Bone marrow (tissue), 2 donors: Measurements from ENCODE around the gene CFAP74.

Experiments
- DNase-seq, 2 donors: peaks; one replicate each; lab custom pipeline; 2025; lab: John Stamatoyannopoulos, UW

The CFAP74 gene, protein sequence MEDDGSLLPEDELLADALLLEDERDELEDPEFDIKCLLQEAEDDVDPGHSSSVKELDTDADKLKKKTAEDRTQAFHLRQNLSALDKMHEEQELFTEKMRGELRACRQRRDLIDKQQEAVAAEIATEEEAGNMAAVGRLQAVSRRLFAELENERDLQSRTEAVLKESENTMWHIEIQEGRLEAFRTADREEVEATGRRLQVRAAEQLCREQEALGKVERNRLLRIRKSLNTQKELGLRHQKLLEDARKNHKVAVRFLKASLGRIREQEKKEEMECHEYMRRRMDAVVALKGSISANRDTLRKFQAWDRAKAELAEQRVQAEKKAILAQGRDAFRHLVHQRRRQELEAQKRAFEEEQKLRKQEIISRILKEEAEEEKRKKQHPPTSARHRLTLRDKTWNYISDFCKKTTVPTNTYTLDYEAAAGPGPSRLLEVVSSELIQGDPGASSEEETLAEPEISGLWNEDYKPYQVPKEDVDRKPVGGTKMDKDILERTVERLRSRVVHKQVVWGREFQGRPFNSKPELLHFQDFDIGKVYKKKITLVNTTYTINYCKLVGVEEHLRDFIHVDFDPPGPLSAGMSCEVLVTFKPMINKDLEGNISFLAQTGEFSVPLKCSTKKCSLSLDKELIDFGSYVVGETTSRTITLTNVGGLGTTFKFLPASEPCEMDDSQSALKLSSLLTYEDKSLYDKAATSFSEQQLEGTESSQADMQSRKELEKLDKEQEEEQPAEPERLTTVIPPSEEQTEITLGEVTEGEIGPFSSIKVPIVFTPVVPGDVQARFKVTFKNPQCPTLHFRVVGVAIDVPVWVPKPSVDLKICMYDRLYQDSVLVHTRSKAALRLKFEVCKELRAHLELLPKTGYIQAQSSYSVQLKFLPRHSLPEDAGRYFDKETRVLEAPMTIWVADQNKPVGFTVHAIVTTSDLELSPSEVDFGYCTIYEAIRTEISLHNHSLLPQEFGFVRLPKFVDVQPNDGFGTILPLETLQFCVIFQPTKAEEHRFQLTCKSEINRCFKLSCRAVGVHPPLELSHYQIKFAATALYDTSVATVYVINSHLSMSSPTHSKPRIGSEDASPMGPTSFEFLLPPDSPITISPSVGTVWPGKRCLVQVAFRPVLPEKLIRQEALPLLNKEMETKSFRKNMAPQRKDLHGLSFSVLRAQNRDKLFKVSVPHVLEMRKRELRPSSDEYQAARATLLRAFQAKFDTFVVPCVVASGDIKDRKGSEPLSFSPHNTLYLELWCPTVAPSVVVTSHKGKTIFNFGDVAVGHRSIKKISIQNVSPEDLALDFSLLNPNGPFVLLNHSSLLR (N-terminal part only)

DNA sequence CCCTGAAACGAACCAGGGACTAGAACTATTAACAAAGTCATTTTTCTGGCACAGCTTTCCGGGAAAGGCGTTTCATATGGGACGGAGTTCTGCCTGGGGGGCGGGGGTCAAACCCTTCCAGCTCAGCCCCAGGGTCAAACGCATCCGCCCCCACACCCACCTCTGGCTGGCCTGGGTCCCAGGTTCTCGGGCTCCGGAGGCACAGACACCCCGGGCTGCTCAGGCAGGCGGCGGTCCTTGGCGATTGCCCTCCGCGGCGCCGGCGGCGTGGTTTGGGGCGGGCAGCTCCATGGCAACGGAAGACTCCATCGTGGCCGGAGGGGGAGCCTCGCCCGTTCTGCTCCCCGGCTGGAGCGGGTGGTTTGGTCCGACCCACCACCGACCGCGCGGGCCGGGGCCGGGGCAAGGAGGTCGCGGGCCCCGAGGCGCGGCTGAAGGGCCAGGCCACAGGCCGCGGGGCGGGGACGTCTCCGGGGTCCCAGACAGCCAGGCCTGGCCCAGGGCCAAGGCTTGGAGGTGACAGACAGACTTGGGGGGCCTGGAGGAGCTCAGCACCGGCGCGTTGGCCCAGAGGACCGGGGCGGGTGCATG, at the start of gene CFAP74:
Gene CFAP74 (minus strand): TSS at position 246 of the 591 bp plus-strand sequence. CDS start 12,830 bp downstream, outside the sequence.
- DNase-seq = no peak

DNA sequence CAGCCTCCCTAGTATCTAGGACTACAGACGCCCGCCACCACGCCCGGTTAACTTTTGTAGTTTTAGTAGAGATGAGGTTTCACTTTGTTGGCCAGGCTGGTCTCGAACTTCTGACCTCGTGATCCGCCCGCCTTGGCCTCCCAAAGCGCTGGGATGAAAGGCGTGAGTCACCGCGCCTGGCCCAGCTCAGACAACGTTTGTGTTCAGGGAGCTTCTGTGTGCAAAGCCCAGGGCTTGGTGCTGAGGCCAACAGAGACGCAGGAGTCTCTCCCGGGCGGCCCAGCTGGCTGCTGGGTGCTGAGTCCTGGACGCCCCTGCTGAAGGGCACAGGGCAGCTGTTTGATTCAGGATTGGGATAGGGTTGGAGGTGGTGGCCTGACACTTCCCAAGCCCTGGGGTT, 49.6 kb upstream of the CFAP74 start:
- no peak for DNase-seq

DNA sequence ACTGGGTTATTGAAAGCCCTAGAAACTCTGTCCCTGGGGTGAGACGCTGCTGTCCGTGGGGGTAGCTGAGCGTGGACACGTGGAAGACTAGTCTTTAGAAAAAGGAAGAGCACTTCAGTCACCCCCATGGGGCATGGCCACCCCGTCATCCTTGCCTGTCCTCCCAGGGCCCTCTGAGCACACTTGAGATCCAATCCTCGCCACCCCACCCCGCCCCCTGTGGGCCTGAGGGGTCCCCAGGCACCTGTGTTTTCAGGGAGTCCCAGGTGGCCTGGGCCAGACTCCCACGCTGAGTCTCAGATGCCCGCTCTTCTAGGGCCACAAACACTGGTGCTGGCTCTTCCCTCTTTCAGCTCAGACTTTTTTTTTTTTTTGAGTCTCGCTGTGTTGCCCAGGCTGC, 49.2 kb upstream of the CFAP74 start:
- DNase-seq = no peak

DNA sequence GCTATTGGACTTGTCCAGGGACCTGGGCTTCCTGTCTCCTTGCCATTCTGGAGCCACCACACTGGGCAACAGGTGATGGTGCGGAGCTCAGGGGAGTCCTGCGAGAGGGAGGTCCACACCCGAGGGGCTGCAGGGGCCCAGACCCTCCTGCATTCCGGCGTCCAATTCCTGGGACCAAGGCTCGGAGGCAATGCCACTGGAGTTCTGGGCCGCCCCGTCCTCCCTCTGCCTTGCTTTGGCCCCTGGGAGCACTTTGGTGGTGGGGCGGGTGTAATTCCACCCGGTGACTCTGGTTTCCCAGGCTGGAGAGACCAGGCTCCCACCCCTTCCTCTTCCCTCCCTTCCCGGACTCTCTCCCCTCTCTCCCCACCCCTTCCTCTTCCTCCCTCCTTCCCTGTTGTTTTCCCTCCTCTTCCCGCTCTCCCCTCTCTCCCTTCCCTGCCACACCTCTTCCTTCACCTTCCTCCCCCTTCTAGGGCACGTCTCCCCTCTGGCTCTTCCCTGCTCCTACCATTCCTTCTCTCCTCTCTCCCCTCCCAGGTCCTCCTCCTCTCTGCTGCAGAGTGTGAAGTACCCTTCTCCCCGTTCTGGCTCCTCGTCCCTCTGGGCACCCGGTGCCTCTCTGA, 48.6 kb upstream of the CFAP74 start:
- DNase-seq = no peak

DNA sequence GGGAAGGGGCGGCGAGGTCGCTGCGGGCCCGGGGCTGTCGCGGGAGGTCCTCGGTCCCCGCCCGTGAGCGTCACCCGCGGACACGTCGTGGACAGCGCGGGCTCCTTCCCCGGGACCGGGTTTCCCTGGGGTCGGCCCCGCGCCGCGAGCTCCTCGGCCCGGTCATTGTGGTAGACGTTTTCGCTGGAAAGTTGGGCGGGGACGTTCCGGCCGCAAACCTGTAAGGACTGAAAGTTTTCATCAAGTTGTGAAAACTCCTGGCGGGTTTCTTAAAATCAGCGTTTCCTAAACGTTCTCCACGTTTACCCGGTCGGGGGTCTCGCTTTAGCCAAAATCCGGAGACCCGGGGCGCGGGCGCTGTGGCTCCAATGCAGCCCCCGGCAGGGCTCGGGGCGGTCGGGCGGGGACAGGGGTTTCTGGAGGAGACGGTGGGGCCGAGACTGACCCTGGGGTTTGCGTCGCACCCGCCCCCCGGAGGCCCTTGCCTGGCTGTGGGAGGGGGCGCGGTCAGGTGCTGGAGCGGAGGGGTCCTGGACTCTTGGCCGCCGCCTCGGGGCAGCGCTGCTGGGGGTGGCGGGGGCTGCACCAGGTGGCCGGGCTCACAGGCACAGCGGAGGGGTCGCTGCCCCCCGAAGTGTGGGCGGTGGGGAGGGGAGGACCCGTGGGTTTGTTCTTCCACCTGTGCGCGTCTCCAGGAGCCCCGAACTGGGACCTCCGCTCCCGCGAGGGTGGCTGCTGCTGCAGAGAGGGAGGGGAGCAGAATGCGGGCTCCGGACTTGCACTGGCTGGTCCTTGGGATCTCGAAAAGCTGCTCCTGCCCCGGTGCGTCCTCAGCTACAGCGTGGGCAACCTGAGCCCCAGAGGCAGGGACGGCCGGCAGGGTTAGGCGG, 47.5 kb upstream of the CFAP74 start:
- DNase-seq = no peak

DNA sequence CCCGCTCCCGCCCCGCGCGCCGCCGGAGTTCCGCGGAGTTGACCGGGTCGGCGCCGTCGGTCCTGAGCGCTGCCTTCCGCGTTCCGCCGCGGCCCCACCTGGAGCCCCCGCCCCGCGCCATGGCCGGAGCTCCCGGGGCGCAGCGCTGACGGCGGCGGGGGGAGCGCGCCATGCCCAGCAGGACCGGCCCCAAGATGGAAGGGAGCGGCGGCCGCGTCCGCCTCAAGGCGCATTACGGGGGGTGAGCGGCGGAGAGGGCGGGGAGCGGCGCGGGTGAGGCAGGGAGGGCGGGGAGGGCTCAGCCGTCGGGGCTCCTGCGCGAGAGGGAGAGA, 46.8 kb upstream of the CFAP74 start:
- DNase-seq = no peak

DNA sequence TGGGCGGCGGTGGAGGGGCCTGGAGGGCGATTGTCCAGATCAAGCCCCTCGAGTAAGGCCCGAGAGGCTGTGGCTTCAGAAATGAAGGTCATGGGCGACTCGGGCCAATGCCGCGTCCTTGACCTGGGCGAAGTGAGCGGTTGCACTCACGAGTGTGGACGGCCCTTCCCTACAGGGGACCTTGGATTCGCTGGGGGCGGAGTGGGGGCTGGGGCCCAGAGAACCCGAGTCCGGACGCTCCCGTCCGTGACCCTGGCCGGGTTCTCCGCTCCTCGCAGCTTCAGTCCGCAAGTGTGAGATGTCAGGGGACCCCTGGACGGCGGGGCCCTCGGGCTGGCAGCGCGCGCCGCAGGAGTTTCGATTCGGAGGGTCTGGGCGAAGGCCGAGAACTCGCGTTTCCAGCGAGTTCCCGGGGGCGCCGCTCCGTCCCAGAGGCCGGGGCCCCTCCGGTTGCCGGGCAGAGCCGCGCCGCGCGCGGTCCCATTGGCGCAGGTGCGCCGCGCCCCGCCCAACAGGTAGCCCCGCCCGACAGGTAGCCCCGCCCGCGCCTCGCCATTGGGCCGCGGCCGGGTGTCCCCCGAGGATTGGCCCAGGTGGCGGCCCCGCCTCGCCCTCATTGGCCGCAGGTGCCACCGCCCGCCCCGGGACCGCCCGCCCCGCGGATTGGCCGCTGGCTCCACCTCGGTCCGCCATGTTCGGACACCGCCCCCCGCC, 46.3 kb upstream of the CFAP74 start, which contains the start of gene PRKCZ:
Gene PRKCZ (plus strand): TSS at position 694 of the 714 bp plus-strand sequence. CDS start 220 bp downstream, outside the sequence.
- no peak for DNase-seq

DNA sequence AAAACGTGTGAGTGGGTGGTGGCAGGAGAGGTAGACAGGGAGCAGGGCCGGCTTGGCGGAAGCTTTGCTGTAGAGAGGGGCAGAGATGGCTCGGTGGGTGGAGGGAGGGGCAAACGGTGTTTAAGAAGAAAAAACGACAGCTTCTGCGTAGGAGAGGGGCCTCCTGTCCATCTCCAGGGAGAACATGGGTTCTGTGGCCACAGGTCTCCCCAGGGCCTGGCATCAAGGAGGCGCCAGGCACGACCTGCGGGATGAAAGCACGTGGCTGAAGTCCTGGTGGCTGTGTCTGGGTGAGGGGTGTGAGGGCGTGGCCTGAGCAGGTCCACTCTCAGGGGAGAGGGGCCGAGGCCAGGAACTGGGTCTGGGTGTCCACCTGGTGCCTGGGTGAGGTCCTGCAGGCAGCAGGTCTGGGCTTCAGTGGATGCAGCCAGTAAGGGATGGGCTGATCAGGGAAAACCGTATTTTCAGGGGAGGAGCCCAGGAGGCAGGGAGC, 45.7 kb upstream of the CFAP74 start:
- no peak for DNase-seq

DNA sequence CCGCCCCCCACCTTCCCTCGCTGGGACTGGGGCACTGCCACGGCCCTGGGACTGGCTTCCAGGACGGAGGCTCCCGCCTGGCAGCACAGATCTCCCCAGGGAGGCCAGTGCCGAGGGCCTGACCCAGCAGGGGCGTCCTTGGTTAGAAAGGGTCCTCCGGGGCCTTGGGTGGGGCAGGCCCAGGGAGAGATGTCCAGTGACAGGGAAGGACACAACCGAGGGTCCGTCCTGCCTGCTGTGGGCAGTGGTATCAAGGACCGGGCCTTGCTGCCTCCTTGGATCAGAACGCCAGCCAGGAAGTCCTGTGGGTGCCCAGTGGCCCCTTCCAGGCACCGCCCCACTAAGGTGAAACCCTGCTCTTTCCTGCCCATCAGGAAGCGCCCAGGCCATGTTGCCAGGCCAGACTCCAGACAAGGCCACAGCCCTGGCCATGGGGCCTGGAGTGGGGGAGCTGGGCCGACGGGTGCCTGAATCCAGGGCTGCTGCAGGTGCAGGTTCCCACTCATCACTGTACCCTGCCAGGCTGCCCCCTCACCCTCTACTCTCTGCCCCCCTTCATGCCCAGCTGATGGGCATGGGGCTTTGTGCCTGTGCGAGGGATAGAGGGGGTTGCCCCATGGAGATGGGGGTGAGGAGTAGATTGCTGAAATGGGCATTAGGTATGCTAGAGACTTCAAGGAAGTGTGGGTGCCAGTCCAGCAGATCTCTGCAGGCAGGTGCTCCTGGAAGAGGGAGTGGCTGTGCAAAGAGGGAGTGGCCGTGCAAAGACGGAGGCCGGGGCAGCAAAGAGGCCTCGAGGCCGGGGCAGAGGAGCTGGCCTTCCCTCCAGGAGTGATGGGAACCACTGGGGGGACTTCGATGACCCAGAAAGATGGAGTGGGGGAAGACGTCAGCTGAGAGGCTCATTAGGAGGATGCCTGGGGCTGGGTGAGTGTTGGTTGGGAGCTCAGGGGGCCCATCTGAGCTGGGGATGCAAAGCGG, 44.5 kb upstream of the CFAP74 start:
- DNase-seq = no peak

DNA sequence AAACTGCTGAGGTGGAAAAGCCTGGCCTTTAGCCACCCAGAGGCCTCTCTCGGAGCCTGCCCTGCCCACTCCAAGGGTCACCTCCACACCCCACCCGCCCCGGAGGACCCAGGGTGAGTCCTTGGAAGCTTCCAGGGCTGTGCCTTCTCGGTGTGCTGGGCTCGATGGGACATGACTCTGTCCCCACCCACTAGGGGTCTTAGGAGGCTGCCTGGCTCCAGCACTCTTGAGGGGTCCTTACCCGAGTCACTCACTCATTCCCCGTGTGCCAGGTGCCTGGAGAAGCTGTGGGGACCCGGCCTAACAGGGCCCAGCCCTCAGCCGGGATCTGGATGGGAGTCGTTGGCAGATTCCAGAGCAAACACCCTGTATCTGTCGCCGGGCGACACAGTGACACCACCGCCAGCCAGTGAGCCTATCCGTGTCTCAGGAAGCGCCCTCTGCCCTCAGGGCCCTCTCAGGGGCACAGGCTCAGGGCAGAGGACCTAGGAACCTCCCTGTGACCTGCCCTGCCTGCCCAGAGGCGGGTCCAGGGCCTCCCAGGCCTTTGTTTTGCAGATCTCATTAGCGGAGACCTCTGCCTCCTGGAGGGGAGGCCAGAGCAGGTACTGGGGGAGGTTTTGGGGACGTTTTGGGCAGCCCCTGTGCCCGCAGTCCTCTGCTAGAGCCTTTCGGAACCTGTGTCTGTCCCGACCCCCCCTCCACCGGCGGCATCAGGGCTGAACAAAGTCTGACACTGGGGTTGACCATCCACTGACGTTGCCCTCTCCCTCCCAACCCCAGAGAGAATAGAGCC, 43.6 kb upstream of the CFAP74 start:
- no peak for DNase-seq

DNA sequence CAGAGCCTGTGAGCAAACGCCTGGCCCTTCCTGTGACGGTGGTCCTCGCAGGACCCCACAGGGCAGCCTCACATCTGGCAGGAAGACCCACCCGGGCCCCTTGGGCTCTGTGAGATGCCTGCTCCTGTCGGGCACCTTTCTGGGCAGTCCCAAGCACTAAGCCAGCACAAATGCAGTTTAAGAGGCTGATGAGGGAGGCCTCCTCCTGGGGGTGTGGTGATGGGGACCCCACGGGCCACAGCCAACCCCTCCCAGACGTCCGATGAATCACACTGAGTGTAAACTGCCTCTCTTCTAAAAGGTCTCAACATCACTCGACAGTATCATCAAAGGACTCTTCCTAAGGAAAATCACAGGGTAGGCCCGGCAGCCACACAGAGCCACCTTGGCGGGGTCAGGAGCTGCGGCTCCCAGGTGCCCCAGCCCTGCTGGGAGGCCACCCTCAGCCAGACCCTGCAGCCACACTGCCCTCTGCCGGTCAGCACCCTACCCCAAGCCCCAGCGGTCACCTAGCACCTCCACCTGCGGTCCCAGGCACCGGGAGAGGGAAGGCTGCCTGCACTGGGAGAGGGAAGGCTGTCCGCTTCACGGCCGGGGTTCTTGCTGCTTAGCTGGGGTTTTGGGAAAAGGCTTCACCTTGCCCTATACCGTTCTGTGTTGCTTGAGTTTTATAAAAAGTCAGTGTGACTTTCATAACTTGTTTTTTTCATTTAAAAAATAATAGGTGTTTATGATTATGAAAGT, 42.8 kb upstream of the CFAP74 start:
- peak in 1 of 2 donors; percentile 10 for DNase-seq

DNA sequence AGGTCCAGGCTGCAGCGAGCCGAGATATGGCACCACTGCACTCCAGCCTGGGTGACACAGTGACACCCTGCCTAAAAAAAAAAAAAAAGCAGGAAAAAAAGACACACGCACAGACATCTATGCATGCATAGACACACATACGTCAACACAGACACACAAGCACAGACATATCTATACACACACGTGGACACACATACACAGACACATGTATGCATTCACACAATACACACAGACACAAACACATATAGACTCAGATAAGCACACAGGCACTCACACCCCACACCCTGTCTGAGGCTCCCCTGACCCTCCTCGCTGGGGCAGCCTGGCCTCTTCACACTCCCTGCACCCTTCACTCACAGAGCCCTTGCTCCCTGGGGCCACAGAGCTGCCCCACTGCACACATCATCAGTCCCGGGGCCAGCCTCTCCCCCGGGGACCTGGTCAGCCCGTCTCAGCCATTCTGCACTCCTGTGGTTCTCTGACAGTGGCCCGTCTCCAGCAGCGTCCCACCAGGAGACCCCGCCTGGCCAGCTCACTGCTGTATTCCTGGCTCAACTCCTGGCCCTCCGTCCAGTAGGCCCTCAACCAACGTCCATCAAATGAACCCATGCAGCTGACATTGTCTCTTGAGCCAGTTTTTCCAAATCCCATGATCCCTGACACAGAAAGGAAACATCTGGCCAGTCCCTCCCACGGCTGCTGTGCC, 42.0 kb upstream of the CFAP74 start:
- no peak for DNase-seq

DNA sequence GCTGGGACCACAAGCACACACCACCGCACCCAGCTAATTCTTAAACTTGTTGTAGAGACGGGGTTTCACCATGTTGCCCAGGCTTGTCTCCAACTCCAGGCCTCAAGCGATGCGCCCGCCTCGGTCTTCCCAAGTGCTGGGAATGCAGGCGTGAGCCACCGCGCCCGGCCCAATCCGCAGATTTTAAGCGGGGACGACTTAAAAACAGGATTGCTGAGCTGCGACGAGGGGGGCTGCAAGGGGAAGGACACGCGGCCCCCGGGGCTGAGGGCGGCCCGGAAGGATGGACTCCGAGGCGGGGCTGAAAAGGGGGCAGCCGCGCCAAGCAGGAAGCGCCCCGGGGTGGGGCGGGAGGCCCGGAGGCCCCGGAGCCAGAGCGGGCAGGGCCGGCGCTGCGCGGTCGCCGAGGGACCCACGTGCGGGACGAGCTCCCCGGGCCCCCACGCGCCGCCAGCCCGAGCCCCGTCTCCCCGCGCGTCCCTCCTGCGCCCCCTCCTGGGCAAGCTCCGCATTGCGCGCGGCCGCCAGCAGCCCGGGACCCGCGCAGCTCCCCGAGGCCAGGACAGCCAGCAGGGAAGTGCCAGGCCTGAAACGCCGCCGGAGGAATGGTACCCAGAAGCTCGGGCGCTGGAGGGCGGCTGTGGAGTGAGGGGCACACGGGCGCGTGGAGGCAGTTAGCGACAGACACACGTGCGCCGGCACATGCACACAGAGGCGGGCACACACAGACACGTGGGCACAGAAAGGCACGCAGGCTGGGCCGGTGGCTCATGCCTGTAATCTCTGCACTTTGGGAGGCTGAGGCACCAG, 41.1 kb upstream of the CFAP74 start:
- peak in 1 of 2 donors; percentile 28 for DNase-seq

DNA sequence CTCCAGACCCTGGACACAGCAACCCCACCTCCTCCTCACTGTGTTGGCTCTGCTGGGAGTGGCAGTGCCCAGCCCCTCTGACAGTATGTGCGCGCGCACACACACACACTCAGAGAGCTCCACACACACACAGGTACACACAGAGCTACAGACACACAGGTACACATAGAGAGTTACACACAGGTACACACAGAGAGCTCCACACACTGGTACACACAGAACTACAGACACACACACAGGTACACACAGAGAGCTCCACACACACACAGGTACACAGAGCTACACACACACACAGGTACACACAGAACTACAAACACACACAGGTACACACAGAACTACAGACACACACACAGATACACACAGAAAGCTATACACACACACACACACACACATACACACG, 40.3 kb upstream of the CFAP74 start:
- DNase-seq = no peak
